Transverse colon (tissue), 4 donors: ENCODE results near the gene KIF3A. TPM values are rescaled to one million over a fixed set of nuclear protein-coding genes. Genes with fewer than 3 reads are reported as not detected.

Experiments
- DNase-seq: peaks from one replicate; pipeline ENCODE4 v3.0.0-alpha.2; 2019
- H3K27ac ChIP-seq, 4 donors: fragments of 200-600 bp; sonication (generic); 2 replicates each; pipeline ENCODE4 v1.5.1; 2016 to 2018; ENCODE audit warnings: inconsistent platforms in 4 of 4
- H3K27me3 ChIP-seq: fragments of 200-600 bp; sonication (generic); 2 replicates; pipeline ENCODE4 v1.5.1; 2017; ENCODE audit warnings: inconsistent platforms
- H3K36me3 ChIP-seq, 4 donors: fragments of 200-600 bp; sonication (generic); 2 replicates each; pipeline ENCODE4 v1.5.1; 2017 to 2019; ENCODE audit warnings: inconsistent platforms in 4 of 4
- H3K4me1 ChIP-seq, 4 donors: fragments of 200-600 bp; sonication (generic); 2 replicates each; pipeline ENCODE4 v1.5.1; 2017 to 2020; ENCODE audit warnings: inconsistent platforms in 4 of 4
- H3K4me3 ChIP-seq, 4 donors: fragments of 200-600 bp; sonication (generic); 1 replicate in 1 of 4; 2 replicates in 3 of 4; pipeline versions ENCODE4 v1.5.1 to v1.6.1; 2017 to 2019; ENCODE audit warnings: inconsistent platforms in 4 of 4
- H3K9me3 ChIP-seq, 2 donors: fragments of 200-600 bp; sonication (generic); 2 replicates each; pipeline ENCODE4 v1.5.1; 2017 to 2019; ENCODE audit warnings: inconsistent platforms in 2 of 2
- EP300 ChIP-seq: sonication (generic); formaldehyde crosslinking; IDR thresholded peaks from one replicate; pipeline ENCODE4 v1.6.1; 2017; ENCODE audit warnings: antibody characterized with exemption, low read depth
- POLR2A ChIP-seq: fragments of 450-650 bp; IDR thresholded peaks from one replicate; pipeline ENCODE4 v1.6.1; 2016; ENCODE audit warnings: antibody characterized with exemption, mild to moderate bottlenecking, moderate library complexity
- POLR2AphosphoS5 ChIP-seq, 3 donors: sonication (generic); formaldehyde crosslinking; IDR thresholded peaks; one replicate each; pipeline ENCODE4 v1.6.1; 2016; ENCODE audit warnings: antibody characterized with exemption in 3 of 3
- in situ Hi-C, 4 donors: fragments of 200-750 bp; cut with MboI; loops; one replicate each; pipeline versions ENCODE4 v1.15.0 to v1.15.1; 2017; ENCODE audit warnings: low sequenced_read_pairs in 3 of 4, low pct_ligation_motif_present in 1 of 4, low pct_unique_long_range_greater_than_20kb in 1 of 4
- intact Hi-C: fragments of 100-400 bp; cut with DNase I; formaldehyde crosslinking; loops from one replicate; pipeline ENCODE4 v1.15.1; 2023; ENCODE audit warnings: low total_unique reads
- total RNA-seq, 4 donors: library from RNA; depleted of rRNA; stranded (reverse); fragments of >200 nt; gene quantifications; one replicate each; pipeline ENCODE4 v1.1.0, GENCODE V29; 2016
- TF ChIP-seq, protein P1 (sequence below), 5 experiments: fragments of 200-600 bp in 3 of 5; fragments of 450-650 bp in 2 of 5; sonication (generic) in 3 of 5; IDR thresholded peaks; 1 replicate in 2 of 5; 2 replicates in 3 of 5; pipeline ENCODE4 v1.5.1; 2016 to 2017; ENCODE audit warnings: antibody characterized with exemption in 5 of 5, inconsistent platforms in 3 of 5, mild to moderate bottlenecking in 2 of 5, moderate library complexity in 1 of 5

The KIF3A gene
- total RNA-seq, 4 donors from 2014 or later: 1.9 to 7.0 (median 2.8) TPM

- H3K9me3 ChIP-seq: no peaks in the 10 kb centered on the region
- no peak for DNase-seq
- no peak overlapping the region for H3K27ac ChIP-seq
- H3K27me3 ChIP-seq: no peaks in the 10 kb centered on the region
- no peak overlapping the region for H3K4me3 ChIP-seq
- H3K36me3 ChIP-seq: peaks cover 0 to 39% (median 18%) of the 10 kb centered on the region in 4 donors
- TF ChIP-seq POLR2A (no peak), POLR2AphosphoS5 (IDR thresholded peaks at IDR 0.05) (no peak), EP300 (no peak)
- TF ChIP-seq, protein P1, sequence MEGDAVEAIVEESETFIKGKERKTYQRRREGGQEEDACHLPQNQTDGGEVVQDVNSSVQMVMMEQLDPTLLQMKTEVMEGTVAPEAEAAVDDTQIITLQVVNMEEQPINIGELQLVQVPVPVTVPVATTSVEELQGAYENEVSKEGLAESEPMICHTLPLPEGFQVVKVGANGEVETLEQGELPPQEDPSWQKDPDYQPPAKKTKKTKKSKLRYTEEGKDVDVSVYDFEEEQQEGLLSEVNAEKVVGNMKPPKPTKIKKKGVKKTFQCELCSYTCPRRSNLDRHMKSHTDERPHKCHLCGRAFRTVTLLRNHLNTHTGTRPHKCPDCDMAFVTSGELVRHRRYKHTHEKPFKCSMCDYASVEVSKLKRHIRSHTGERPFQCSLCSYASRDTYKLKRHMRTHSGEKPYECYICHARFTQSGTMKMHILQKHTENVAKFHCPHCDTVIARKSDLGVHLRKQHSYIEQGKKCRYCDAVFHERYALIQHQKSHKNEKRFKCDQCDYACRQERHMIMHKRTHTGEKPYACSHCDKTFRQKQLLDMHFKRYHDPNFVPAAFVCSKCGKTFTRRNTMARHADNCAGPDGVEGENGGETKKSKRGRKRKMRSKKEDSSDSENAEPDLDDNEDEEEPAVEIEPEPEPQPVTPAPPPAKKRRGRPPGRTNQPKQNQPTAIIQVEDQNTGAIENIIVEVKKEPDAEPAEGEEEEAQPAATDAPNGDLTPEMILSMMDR (IDR thresholded peaks at IDR 0.05): no peak
- H3K4me1 ChIP-seq: no peaks in the 10 kb centered on the region
- in situ Hi-C loops (no loop called here), intact Hi-C loops (no loop called here)
Observed at GRCh38 chr5:132644177-132644576, 93.2 kb downstream of the KIF3A start.

Other genes with a start within 250 kb of the KIF3A start
- gene IRF1, start 246.8 kb downstream of the KIF3A start, total RNA-seq: 10 to 100 TPM; 40.8 to 86.9 (median 65.5) TPM
- gene IL5, start 194.0 kb downstream of the KIF3A start, total RNA-seq: not detected
- gene RAD50, start 180.6 kb downstream of the KIF3A start, total RNA-seq: 10 to 100 TPM; 35.8 to 47.5 (median 41.3) TPM
- not detected for gene IL13, start 79.4 kb downstream of the KIF3A start, total RNA-seq
- gene IL4, start 63.6 kb downstream of the KIF3A start, total RNA-seq: not detected
- 10 to 100 TPM in 1 of 4 donors, 1 to 10 TPM in 3; 3.0 to 13.0 (median 7.1) TPM for gene CCNI2, start 9.9 kb upstream of the KIF3A start, total RNA-seq
- gene SEPTIN8, start 39.7 kb upstream of the KIF3A start, total RNA-seq: 10 to 100 TPM; 38.4 to 70.7 (median 53.5) TPM
- gene SOWAHA, start 75.8 kb upstream of the KIF3A start, total RNA-seq: 10 to 100 TPM; 35.2 to 93.5 (median 76.0) TPM
- 100 to 1,000 TPM in 1 of 4 donors, 10 to 100 TPM in 3; 65.3 to 244 (median 77.3) TPM for gene SHROOM1, start 93.1 kb upstream of the KIF3A start, total RNA-seq
- gene GDF9, start 128.9 kb upstream of the KIF3A start, total RNA-seq: under 1 TPM in 2 of 4 donors, not detected in 2; 0.27 to 0.79 TPM
- 100 to 1,000 TPM; 117 to 311 (median 239) TPM for gene UQCRQ, start 129.1 kb upstream of the KIF3A start, total RNA-seq
- 1 to 10 TPM in 3 of 4 donors, under 1 TPM in 1; 0.20 to 5.9 (median 5.1) TPM for gene LEAP2, start 136.1 kb upstream of the KIF3A start, total RNA-seq
- gene AFF4, start 226.1 kb upstream of the KIF3A start, total RNA-seq: 100 to 1,000 TPM in 2 of 4 donors, 10 to 100 TPM in 2; 66.1 to 122 (median 85.1) TPM